VCaP (cell line): ENCODE measurements around the gene IPPK.

ENCODE experiments used
- H3K27ac ChIP-seq: fragments of 450-650 bp; 2 replicates; pipeline ENCODE4 v1.5.1; 2017
- CTCF ChIP-seq: fragments of 450-650 bp; conservative IDR thresholded peaks from 2 replicates; pipeline ENCODE4 v1.5.1; 2017; ENCODE audit warnings: mild to moderate bottlenecking, moderate library complexity

Gene IPPK

GRCh38 chr9:92661127-92661526 is 8.8 kb downstream of the IPPK start:
- H3K27ac ChIP-seq, result no peak overlapping the region
- TF ChIP-seq CTCF, result no peak

DNA sequence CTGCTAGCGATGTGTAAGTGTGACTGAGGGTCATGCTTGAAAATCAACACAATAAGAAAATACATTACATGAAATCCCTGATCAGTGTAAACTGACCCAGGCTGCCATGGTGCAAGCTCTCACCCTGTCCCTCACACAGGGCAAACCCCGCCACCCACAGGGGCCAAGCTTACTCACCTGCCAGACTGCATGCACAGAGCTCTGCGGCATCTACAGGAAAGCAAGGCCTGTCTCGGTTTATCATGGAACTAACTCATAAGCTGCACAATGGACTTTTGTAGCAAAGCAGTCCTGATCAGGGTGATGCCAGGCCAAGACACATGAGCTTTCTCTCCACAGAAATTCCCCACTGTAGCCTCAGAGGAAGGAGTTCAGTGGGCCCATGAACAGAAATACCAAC is 9.7 kb downstream of the IPPK start:
- no peak overlapping the region for H3K27ac ChIP-seq

DNA sequence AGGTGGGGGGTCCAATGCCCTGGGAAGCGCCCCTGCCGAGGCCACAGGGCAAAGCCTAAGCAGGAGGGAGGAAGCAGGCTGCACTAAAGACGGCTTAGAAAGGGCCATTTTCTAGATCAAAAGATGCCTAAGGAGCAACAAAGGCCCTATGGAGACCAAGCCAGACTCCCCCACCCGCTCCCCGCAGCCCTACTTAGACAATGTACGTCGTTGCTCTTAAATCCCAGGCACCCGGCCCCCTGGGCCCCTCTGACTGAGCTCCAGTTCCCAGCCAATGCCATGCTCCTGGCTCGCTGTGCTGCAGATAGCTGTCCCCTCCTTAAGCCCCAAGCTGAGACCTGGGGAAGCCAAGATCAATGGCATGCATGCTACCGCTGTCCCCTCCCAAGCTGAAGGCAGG is 10.3 kb downstream of the IPPK start:
- no peak overlapping the region for H3K27ac ChIP-seq
- no peak for TF ChIP-seq CTCF

More for the DNA sequence above, 9.7 kb downstream of the IPPK start:
- TF ChIP-seq CTCF, result no peak

- TF ChIP-seq CTCF, result no peak
Measured at GRCh38 chr9:92658611-92659010, 11.3 kb downstream of the IPPK start.

GRCh38 chr9:92658176-92658575 is 11.8 kb downstream of the IPPK start:
- H3K27ac ChIP-seq, result no peak overlapping the region
- no peak for TF ChIP-seq CTCF

More at GRCh38 chr9:92658611-92659010, 11.3 kb downstream of the IPPK start:
- no peak overlapping the region for H3K27ac ChIP-seq

DNA sequence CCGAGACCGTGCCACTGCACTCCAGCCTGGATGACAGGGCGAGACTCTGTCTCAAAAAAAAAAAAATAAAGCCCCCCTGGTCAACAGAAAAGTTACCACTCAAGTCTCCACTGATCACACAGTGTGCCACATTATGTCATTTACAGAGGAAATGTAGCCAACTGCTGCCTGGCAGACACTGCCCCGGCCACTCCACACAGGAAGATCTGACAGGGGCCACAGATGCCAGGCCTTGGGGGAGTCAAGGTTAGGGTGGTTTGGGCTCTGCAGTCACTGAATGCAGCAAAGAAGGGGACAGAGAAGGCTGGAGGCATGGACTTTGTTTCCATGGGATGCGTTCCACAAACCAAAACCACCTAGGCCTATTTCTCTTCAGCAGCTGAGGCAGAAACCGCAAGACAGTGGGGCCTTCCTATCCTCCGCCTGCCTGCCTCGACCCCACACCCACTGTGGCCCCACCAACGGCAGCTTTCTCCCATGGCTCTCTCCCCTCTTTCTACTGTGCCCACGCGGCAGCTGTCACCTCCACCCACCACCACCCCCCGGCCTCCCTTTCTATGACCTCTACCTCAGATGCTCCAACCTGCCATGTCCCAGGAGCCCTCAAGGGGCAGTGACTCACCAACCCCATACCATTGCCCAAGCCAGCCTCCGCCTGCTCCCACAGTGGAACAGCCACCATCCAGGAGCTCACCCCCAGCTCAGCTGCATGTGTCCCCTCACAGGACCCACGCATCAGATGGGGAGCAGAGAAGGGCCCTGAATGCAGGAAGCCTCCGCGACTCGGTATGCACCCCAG is 12.4 kb downstream of the IPPK start:
- no peak overlapping the region for H3K27ac ChIP-seq
- no peak for TF ChIP-seq CTCF

DNA sequence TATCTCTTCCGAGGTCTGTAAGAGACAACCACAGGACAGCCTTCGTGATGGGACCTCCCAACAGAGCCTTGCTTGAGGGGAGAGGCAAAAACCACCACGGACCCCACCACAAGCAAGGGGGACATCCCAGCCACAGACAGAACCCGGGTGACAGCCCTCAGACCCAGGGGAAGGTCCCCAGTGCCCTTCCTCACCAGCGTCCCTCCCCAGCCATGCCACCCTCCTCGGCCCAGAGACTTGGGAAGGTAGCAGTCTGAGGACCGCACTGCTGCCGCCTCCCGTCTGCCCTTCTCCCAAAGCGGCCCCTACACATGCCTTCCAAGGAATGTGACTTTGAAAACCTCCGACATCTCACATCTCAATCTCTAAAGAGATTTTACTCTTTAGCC is 13.4 kb downstream of the IPPK start:
- TF ChIP-seq CTCF, result no peak
- H3K27ac ChIP-seq, result no peak overlapping the region
